D721Med (cell line): ENCODE results near the gene SLC6A6.

Source experiments
- DNase-seq: peaks from one replicate; pipeline ENCODE4 v3.0.0; 2011; ENCODE audit warnings: low spot score; ENCODE audit not compliant: insufficient read length
- FAIRE-seq: peaks from 2 replicates; lab custom pipeline; 2011; peaks lifted over from hg19 to GRCh38; lab: Jason Lieb, UNC
- CTCF ChIP-seq: IDR thresholded peaks from 2 replicates; pipeline ENCODE4 v1.5.1; 2012; ENCODE audit warnings: mild to moderate bottlenecking, control low read depth; ENCODE audit not compliant: insufficient read depth; ENCODE audit errors: missing control alignments

SLC6A6 gene

GRCh38 chr3:14366915-14367823, 35.2 kb upstream of the SLC6A6 start:
- no peak for DNase-seq
- TF ChIP-seq CTCF, result no peak
- no peak for FAIRE-seq

DNA sequence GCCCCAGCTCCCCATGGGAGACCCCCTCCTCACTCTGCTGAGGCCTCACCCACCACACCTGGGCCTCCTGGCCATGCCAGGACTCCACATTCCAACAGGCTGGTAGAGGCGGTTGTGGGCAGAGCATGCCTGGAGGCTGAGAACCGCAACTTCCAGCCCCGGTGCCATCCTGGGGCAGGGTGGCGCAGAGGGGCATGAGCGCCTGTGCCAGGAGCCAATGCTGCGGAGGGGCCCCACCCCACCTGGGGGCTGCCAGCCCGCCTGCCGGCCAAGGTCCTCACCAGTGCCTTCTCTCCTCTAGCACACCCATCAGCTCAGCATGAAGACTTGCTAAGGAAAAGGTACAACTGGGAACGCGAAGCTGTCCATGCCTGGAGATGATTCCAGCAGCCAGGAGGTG, 34.3 kb upstream of the SLC6A6 start:
- no peak for FAIRE-seq
- DNase-seq, result no peak
- TF ChIP-seq CTCF, result no peak

- FAIRE-seq (no peak), DNase-seq (no peak)
- no peak for TF ChIP-seq CTCF
Measured at GRCh38 chr3:14368885-14369284, 33.5 kb upstream of the SLC6A6 start.

- FAIRE-seq (no peak), DNase-seq (no peak)
Measured at GRCh38 chr3:14369675-14370669, 32.4 kb upstream of the SLC6A6 start.

DNA sequence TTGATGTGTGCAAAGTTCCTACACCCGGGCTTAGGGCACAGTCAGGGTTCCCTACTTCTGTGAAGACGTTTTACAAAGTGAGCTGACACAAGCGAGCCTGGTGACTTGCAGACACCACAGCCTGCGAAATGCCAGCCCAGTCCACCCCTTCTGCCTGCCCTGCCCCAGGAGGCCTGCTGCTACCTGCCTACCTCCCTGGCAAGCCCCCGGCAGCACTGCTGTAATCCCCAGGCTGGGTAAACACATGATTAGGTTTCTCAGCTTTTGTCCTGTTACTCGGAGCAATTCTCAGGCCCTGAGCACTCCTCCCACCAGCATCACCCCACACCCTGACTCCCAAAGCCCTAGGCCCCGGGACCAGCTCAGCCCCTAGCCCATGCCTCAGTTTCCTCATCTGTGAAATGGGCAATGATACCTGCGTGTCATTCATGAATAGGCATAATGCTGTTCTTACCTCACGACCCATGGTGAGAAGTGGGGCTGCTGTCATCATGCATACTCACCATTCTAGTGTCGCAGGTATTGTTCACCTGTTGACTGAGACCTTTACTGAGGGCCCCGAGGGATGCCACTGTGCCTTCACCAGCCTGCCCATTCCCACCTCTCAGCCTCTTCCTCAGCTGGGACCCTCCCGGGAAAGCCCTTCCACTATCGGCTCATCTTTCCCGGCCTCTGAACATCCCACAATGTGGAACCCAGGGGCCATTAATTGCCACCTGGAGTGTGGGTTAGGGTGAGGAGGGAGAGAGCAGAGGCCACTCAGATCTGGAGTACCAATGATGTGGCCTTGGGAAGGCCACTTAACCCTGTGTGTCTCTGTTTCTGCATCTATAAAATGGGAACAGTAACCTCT, 31.5 kb upstream of the SLC6A6 start:
- no peak for TF ChIP-seq CTCF
- DNase-seq, result no peak
- FAIRE-seq, result no peak

More at GRCh38 chr3:14369675-14370669, 32.4 kb upstream of the SLC6A6 start:
- no peak for TF ChIP-seq CTCF

DNA sequence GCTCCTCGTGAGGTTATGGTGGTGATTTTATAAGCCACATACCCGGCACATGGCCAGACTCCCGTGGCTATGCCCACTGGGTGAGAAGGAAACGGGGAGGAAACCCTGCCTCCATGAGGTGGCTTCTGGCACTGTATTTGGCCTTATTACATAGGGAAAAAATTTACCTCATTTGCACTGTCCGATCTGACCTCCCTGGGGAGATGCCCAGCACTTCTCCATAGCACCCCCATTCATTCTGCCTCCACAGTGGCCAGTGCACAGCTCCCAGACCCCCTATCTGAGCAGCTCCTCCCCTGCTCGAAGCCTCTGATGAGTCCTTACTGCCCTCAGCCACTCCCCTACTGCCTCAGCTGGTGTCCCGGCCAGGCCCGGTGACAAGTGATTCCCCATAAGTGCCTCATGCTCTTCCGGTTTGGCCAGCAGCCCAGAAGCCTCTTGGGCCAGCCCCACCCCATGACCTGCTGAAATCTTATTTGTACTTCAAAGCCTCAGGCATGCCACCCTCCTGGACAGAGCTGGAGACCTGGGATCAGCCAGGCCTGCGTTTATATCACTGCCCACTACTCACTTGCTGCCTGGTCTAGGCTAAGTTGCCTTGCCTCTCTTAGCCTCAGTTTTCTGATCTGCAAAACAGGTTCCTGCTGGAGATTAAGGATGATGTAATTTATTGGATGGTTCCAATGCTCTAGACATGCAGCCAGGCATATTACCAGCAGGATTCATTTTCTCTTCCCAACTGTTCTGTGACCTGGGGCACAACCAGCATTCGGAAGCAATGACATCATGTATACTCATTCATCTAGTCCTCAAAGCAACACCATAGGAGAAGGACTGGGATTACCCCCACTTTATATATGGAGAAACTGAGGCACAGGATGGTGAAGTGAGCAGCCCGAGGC, 30.6 kb upstream of the SLC6A6 start:
- TF ChIP-seq CTCF, result no peak
- no peak for FAIRE-seq

More for the DNA sequence above, 30.6 kb upstream of the SLC6A6 start:
- no peak for DNase-seq
